HepG2 (cell line): ENCODE measurements around the gene LIF. TPM values are rescaled to one million over a fixed set of nuclear protein-coding genes. Genes with fewer than 3 reads are reported as not detected.

Experiments
- CBFB ChIP-seq: sonication (generic); formaldehyde crosslinking; IDR thresholded peaks from 2 replicates; pipeline ENCODE4 v1.4.0; 2020; ENCODE audit warnings: missing genetic modification reagents
- HDAC6 ChIP-seq: fragments of 200-600 bp; sonication (generic); IDR thresholded peaks from 2 replicates; pipeline ENCODE4 v1.7.0; 2017; ENCODE audit warnings: mild to moderate bottlenecking, antibody characterized with exemption, low read length, low read depth
- HOXA3 ChIP-seq: sonication (generic); formaldehyde crosslinking; IDR thresholded peaks from 2 replicates; pipeline ENCODE4 v1.5.0; 2020; ENCODE audit warnings: missing genetic modification reagents
- MTF2 ChIP-seq: sonication (generic); formaldehyde crosslinking; IDR thresholded peaks from 2 replicates; pipeline ENCODE4 v1.5.0; 2020; ENCODE audit warnings: missing genetic modification reagents, borderline replicate concordance
- NFE2L1 ChIP-seq: sonication (generic); formaldehyde crosslinking; IDR thresholded peaks from 2 replicates; pipeline ENCODE4 v1.4.0; 2020; ENCODE audit warnings: missing genetic modification reagents, mild to moderate bottlenecking, borderline replicate concordance
- NR2F1 ChIP-seq, 2 experiments: fragments of 450-650 bp in 1 of 2; formaldehyde crosslinking in 1 of 2; IDR thresholded peaks; 2 replicates each; pipeline versions ENCODE4 v1.5.0 to v1.6.1; 2016 to 2020; ENCODE audit warnings: mild to moderate bottlenecking in 1 of 2, missing compliant biosample characterization in 1 of 2, missing genetic modification reagents in 1 of 2, moderate library complexity in 1 of 2
- SAFB2 ChIP-seq: sonication (generic); formaldehyde crosslinking; IDR thresholded peaks from 2 replicates; pipeline ENCODE4 v1.5.1; 2020; ENCODE audit warnings: missing genetic modification reagents, low read depth, mild to moderate bottlenecking, borderline replicate concordance
- SIN3B ChIP-seq: fragments of 150-350 bp; IDR thresholded peaks from 2 replicates; pipeline ENCODE4 v1.6.1; 2014; ENCODE audit warnings: low read length
- SNAI1 ChIP-seq: sonication (generic); formaldehyde crosslinking; IDR thresholded peaks from 2 replicates; pipeline ENCODE4 v1.5.0; 2020; ENCODE audit warnings: mild to moderate bottlenecking, missing genetic modification reagents, borderline replicate concordance
- SP140L ChIP-seq: sonication (generic); formaldehyde crosslinking; IDR thresholded peaks from 2 replicates; pipeline ENCODE4 v1.4.0; 2020; ENCODE audit warnings: missing genetic modification reagents, borderline replicate concordance
- TAF15 ChIP-seq: fragments of 200-400 bp; formaldehyde crosslinking; IDR thresholded peaks from one replicate; pipeline ENCODE4 v1.6.1; 2018; ENCODE audit warnings: mild to moderate bottlenecking, low read depth, low read length; ENCODE audit not compliant: poor library complexity, severe bottlenecking
- ZNF709 ChIP-seq: sonication (generic); formaldehyde crosslinking; IDR thresholded peaks from 2 replicates; pipeline ENCODE4 v1.5.0; 2020; ENCODE audit warnings: mild to moderate bottlenecking, missing genetic modification reagents
- polyA plus RNA-seq, 8 experiments: library from polyadenylated mRNA; depleted of rRNA in 3 of 8; stranded (reverse) in 7 of 8; unstranded in 1 of 8; fragments of >200 nt; fragmentation: Illumina TruSeq in 4 of 8; extraction: Trizol in 4 of 8; gene quantifications; 2 replicates each; pipeline versions ENCODE4 v1.2.1 to v1.2.3, GENCODE V29; 2011 to 2016; ENCODE audit warnings: low read depth in 4 of 8, missing spikeins in 1 of 8, mixed read lengths in 1 of 8; ENCODE audit not compliant: insufficient read depth in 1 of 8
- total RNA-seq, 5 experiments: library from RNA; depleted of rRNA; stranded (reverse); fragments of >200 nt; fragmentation: Illumina TruSeq; extraction: Trizol; gene quantifications; 2 replicates each; pipeline ENCODE4 v1.2.3, GENCODE V29; 2016; ENCODE audit warnings: low read depth in 1 of 5
- TF ChIP-seq, protein P1 (sequence below): sonication (generic); formaldehyde crosslinking; IDR thresholded peaks from 2 replicates; pipeline ENCODE4 v1.4.0; 2020; ENCODE audit warnings: missing genetic modification reagents
- TF ChIP-seq, protein P2 (sequence below): sonication (generic); formaldehyde crosslinking; IDR thresholded peaks from 2 replicates; pipeline ENCODE4 v1.8.1; 2023; ENCODE audit warnings: mild to moderate bottlenecking, missing genetic modification reagents
- TF ChIP-seq, protein P3 (sequence below): sonication (generic); formaldehyde crosslinking; IDR thresholded peaks from 2 replicates; pipeline ENCODE4 v1.4.0; 2020; ENCODE audit warnings: missing genetic modification reagents
- TF ChIP-seq, protein P4 (sequence below): sonication (generic); formaldehyde crosslinking; IDR thresholded peaks from one replicate; pipeline ENCODE4 v1.5.1; 2020; ENCODE audit warnings: mild to moderate bottlenecking, missing genetic modification reagents; ENCODE audit errors: not compliant biosample characterization

Gene LIF
- total and polyA plus RNA-seq, 2 of the 13 experiments (the other 11 are each of a cell fraction or from before 2014, with no cell fraction given): 3.6 to 8.5 TPM

DNA sequence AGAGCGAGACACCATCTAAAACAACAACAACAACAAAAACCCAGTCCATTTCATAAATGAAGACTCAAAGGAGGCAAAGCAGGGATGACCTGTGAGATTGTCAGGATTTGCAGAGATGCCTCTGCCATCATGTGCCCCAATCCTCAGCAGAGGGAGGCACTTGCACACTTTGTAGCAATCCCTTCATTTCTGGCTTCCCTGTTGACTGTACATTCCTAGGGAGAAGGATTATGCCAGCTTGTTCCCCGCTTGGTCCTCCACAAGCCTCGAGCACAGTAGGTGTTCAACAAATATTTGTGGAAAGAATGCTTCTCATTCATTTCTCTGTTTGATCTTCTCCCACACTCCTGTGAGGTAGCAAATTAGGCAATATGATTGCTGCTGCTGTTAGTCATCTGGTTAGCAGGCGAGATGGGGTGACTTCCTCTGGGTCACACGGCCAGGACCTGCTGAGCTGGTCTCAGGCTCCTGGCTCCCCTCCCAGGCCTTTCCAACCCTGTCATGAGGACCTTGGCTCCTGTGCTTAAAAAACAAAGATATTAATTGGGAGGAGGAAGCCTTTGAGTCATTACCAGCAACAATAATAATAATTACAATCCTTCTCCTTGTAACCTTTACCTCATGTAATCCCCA lies 34.1 kb downstream of the LIF start (continued):
- TF ChIP-seq, protein P1, sequence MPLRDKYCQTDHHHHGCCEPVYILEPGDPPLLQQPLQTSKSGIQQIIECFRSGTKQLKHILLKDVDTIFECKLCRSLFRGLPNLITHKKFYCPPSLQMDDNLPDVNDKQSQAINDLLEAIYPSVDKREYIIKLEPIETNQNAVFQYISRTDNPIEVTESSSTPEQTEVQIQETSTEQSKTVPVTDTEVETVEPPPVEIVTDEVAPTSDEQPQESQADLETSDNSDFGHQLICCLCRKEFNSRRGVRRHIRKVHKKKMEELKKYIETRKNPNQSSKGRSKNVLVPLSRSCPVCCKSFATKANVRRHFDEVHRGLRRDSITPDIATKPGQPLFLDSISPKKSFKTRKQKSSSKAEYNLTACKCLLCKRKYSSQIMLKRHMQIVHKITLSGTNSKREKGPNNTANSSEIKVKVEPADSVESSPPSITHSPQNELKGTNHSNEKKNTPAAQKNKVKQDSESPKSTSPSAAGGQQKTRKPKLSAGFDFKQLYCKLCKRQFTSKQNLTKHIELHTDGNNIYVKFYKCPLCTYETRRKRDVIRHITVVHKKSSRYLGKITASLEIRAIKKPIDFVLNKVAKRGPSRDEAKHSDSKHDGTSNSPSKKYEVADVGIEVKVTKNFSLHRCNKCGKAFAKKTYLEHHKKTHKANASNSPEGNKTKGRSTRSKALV (CRISPR knock-in tag): no peak
- TF ChIP-seq, protein P2, sequence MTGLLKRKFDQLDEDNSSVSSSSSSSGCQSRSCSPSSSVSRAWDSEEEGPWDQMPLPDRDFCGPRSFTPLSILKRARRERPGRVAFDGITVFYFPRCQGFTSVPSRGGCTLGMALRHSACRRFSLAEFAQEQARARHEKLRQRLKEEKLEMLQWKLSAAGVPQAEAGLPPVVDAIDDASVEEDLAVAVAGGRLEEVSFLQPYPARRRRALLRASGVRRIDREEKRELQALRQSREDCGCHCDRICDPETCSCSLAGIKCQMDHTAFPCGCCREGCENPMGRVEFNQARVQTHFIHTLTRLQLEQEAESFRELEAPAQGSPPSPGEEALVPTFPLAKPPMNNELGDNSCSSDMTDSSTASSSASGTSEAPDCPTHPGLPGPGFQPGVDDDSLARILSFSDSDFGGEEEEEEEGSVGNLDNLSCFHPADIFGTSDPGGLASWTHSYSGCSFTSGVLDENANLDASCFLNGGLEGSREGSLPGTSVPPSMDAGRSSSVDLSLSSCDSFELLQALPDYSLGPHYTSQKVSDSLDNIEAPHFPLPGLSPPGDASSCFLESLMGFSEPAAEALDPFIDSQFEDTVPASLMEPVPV (CRISPR knock-in tag): peak; percentile 78; the same call in 1 of the 2 replicates
- peak; percentile 71; the same call in 1 of the 2 replicates for TF ChIP-seq HOXA3 (CRISPR knock-in tag)
- TF ChIP-seq, protein P3, sequence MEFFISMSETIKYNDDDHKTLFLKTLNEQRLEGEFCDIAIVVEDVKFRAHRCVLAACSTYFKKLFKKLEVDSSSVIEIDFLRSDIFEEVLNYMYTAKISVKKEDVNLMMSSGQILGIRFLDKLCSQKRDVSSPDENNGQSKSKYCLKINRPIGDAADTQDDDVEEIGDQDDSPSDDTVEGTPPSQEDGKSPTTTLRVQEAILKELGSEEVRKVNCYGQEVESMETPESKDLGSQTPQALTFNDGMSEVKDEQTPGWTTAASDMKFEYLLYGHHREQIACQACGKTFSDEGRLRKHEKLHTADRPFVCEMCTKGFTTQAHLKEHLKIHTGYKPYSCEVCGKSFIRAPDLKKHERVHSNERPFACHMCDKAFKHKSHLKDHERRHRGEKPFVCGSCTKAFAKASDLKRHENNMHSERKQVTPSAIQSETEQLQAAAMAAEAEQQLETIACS (CRISPR knock-in tag): no peak
- TF ChIP-seq SP140L (CRISPR knock-in tag): no peak
- TF ChIP-seq, protein P4, sequence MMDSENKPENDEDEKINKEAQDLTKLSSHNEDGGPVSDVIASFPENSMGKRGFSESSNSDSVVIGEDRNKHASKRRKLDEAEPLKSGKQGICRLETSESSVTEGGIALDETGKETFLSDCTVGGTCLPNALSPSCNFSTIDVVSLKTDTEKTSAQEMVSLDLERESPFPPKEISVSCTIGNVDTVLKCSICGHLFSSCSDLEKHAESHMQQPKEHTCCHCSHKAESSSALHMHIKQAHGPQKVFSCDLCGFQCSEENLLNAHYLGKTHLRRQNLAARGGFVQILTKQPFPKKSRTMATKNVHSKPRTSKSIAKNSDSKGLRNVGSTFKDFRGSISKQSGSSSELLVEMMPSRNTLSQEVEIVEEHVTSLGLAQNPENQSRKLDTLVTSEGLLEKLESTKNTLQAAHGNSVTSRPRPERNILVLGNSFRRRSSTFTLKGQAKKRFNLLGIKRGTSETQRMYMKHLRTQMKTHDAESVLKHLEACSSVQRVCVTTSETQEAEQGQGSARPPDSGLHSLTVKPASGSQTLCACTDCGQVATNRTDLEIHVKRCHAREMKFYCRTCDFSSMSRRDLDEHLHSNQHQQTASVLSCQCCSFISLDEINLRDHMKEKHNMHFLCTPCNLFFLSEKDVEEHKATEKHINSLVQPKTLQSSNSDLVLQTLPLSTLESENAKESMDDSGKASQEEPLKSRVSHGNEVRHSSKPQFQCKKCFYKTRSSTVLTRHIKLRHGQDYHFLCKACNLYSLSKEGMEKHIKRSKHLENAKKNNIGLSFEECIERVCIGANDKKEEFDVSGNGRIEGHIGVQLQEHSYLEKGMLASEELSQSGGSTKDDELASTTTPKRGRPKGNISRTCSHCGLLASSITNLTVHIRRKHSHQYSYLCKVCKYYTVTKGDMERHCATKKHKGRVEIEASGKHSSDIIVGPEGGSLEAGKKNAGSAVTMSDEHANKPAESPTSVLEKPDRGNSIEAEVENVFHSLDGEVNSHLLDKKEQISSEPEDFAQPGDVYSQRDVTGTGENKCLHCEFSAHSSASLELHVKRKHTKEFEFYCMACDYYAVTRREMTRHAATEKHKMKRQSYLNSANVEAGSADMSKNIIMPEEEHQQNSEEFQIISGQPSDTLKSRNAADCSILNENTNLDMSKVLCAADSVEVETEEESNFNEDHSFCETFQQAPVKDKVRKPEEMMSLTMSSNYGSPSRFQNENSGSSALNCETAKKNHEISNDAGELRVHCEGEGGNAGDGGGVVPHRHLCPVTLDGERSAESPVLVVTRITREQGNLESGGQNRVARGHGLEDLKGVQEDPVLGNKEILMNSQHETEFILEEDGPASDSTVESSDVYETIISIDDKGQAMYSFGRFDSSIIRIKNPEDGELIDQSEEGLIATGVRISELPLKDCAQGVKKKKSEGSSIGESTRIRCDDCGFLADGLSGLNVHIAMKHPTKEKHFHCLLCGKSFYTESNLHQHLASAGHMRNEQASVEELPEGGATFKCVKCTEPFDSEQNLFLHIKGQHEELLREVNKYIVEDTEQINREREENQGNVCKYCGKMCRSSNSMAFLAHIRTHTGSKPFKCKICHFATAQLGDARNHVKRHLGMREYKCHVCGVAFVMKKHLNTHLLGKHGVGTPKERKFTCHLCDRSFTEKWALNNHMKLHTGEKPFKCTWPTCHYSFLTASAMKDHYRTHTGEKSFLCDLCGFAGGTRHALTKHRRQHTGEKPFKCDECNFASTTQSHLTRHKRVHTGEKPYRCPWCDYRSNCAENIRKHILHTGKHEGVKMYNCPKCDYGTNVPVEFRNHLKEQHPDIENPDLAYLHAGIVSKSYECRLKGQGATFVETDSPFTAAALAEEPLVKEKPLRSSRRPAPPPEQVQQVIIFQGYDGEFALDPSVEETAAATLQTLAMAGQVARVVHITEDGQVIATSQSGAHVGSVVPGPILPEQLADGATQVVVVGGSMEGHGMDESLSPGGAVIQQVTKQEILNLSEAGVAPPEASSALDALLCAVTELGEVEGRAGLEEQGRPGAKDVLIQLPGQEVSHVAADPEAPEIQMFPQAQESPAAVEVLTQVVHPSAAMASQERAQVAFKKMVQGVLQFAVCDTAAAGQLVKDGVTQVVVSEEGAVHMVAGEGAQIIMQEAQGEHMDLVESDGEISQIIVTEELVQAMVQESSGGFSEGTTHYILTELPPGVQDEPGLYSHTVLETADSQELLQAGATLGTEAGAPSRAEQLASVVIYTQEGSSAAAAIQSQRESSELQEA: no peak
- no peak for TF ChIP-seq CBFB (CRISPR knock-in tag)
- no peak for TF ChIP-seq HDAC6
- no peak for TF ChIP-seq NR2F1 (CRISPR knock-in tag; IDR thresholded peaks at IDR 0.05)
- TF ChIP-seq SIN3B: no peak
- TF ChIP-seq SNAI1 (CRISPR knock-in tag): no peak; the same call in 1 of the 2 replicates
- TF ChIP-seq NFE2L1 (CRISPR knock-in tag): no peak
- TF ChIP-seq ZNF709: no peak
- TF ChIP-seq TAF15: no peak
- TF ChIP-seq SAFB2 (CRISPR knock-in tag): no peak
- no peak for TF ChIP-seq MTF2 (CRISPR knock-in tag)
